GM18951 (cell line): ENCODE measurements around the gene GFOD1.
"Not testable (repeated sequence)": the region's sequence is repeated elsewhere in the genome, so short reads cannot be mapped to it uniquely, and the experiment has no call there.

Experiments
- POLR2A ChIP-seq: IDR thresholded peaks from 4 replicates; pipeline ENCODE4 v1.6.1; 2011; ENCODE audit warnings: mild to moderate bottlenecking; ENCODE audit not compliant: insufficient read length, insufficient read depth; ENCODE audit errors: extremely low read depth
- in situ Hi-C: fragments of 300-500 bp; cut with MboI; formaldehyde crosslinking; loops from one replicate; pipeline ENCODE4 v1.12.0; 2022; ENCODE audit warnings: low sequenced_read_pairs, mixed read lengths, inconsistent platforms; ENCODE audit not compliant: unreplicated experiment

GFOD1 gene

GRCh38 chr6:13522656-13523055 is 35.3 kb upstream of the GFOD1 start:
- in situ Hi-C loops, result no loop called here

GRCh38 chr6:13519839-13520238 is 32.4 kb upstream of the GFOD1 start:
- in situ Hi-C loops, result no loop called here
- no peak for TF ChIP-seq POLR2A

More at GRCh38 chr6:13522656-13523055, 35.3 kb upstream of the GFOD1 start:
- no peak for TF ChIP-seq POLR2A

- no peak for TF ChIP-seq POLR2A
- in situ Hi-C loops, result no loop called here
These were observed 29.7 kb upstream of the GFOD1 start for GRCh38 chr6:13517116-13517515.

DNA sequence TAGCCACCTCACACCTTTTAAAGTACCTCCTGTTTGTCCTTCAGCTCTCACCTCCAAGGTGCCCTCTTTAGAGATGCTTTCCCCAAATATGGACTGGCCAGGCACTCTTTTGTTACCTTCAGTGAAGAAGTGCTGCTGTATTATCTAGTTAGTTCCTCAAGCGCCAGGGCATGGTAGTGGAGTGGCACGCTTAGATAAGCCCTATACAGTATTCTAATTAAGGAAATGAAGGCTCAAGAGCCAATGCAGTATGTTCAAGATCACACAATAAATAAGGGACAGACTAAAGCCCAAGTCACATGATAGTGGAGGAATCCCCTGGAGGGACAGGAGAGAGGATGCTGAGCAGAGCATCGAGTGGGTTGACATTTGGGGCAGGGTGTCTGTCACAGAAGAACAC is 28.5 kb upstream of the GFOD1 start:
- in situ Hi-C loops, result no loop called here

GRCh38 chr6:13513626-13514502 is 26.5 kb upstream of the GFOD1 start:
- TF ChIP-seq POLR2A, result no peak
- in situ Hi-C loops, result no loop called here

More for the DNA sequence above, 28.5 kb upstream of the GFOD1 start:
- no peak for TF ChIP-seq POLR2A

- in situ Hi-C loops, result no loop called here
- no peak for TF ChIP-seq POLR2A
These were observed 25.5 kb upstream of the GFOD1 start for GRCh38 chr6:13512900-13513299.

GRCh38 chr6:13511913-13512717 is 24.7 kb upstream of the GFOD1 start:
- in situ Hi-C loops, result no loop called here
- no peak for TF ChIP-seq POLR2A

DNA sequence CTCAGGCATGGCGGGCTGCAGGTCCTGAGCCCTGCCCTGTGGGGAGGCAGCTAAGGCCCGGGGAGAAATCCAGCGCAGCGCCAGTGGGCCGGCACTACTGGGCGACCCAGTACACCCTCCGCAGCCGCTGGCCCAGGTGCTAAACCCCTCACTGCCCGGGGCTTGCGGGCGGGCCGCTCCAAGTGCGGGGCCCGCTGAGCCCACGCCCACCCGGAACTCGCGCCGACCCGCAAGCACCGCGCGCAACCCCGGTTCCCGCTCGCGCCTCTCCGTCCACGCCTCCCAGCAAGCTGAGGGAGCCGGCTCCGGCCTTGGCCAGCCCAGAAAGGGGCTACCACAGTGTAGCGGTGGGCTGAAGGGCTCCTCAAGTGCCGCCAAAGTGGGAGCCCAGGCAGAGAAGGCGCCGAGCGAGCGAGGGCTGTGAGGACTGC is 23.8 kb upstream of the GFOD1 start:
- in situ Hi-C loops, result not testable (repeated sequence)

- in situ Hi-C loops, result not testable (repeated sequence)
These were observed 23.0 kb upstream of the GFOD1 start for GRCh38 chr6:13510433-13510832.

GRCh38 chr6:13508711-13509705 is 21.6 kb upstream of the GFOD1 start:
- in situ Hi-C loops, result no loop called here
- TF ChIP-seq POLR2A, result no peak

DNA sequence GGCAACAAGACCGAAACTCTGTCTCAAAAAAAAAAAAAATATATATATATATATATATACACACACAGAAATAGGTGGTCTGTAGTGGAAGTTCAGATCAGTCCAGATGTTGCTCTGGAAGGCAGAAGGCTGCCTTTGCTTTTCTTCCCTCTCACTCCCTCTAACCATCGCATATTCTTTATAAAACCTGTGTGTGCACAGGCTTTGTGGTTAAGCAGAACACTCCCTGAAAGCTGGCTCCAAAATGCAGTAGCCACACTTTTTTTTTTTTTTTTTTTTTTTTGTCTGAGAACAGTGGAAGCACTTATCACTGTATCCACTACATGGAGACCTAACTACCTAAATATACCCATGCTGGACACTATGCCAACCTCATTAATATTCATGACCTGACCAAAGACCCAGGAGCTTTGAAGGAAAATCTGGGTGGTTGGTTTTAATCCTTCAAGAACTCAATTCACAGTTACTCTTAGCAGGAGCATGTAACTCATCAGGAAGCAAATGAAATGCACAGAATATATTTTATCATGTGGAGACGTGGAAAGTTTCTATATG is 20.0 kb upstream of the GFOD1 start:
- in situ Hi-C loops, result no loop called here
- TF ChIP-seq POLR2A, result no peak

GRCh38 chr6:13505345-13505734 is 17.9 kb upstream of the GFOD1 start:
- TF ChIP-seq POLR2A, result no peak
- in situ Hi-C loops, result no loop called here
